GM12874 (cell line): ENCODE results near the gene FIGNL1.

Experiments
- TF ChIP-seq, protein P1 (sequence below): IDR thresholded peaks from 2 replicates; pipeline ENCODE4 v1.5.1; 2011; ENCODE audit warnings: low read depth, mild to moderate bottlenecking, control low read depth, low read length, moderate library complexity; ENCODE audit not compliant: insufficient read depth

Gene FIGNL1

DNA sequence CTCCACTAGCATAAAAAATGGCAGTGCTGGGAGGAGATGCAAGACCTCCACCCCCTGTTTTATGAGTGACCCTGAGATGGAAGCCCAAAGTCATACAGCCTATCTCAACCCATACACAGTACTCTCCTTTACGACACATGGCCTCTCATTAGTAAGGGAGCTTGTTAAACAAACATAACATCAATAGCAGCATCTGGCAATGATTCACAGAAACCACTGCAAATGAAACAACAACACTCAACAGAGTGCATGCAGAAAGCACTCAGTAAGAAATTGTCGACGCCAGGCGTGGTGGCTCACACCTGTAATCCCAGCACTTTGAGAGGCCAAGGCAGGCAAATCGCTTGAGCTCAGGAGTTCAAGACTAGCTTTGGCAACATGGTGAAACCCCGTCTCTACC, 27.5 kb upstream of the FIGNL1 start:
- TF ChIP-seq, protein P1, sequence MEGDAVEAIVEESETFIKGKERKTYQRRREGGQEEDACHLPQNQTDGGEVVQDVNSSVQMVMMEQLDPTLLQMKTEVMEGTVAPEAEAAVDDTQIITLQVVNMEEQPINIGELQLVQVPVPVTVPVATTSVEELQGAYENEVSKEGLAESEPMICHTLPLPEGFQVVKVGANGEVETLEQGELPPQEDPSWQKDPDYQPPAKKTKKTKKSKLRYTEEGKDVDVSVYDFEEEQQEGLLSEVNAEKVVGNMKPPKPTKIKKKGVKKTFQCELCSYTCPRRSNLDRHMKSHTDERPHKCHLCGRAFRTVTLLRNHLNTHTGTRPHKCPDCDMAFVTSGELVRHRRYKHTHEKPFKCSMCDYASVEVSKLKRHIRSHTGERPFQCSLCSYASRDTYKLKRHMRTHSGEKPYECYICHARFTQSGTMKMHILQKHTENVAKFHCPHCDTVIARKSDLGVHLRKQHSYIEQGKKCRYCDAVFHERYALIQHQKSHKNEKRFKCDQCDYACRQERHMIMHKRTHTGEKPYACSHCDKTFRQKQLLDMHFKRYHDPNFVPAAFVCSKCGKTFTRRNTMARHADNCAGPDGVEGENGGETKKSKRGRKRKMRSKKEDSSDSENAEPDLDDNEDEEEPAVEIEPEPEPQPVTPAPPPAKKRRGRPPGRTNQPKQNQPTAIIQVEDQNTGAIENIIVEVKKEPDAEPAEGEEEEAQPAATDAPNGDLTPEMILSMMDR = no peak

GRCh38 chr7:50476953-50477625, 26.9 kb upstream of the FIGNL1 start:
- TF ChIP-seq, protein P1 = no peak

DNA sequence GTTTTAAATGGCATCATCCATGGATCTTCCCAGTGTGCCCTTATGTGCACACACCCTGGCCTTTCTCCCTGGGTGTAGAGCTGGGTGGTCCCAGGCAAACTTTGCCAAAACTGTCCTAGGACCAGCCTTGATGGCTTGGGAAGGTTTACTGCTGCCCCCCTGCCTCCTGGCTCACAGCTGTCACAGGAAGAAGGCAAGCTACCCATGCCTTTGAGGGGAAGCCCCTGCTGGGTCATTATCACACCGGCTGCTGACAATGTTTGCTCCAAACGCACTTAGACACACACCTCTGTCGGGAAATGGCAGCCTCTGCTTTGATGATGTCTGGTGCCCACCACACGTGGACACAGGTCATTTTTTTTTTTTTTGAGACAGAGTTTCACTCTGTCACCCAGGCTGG, 25.2 kb upstream of the FIGNL1 start:
- TF ChIP-seq, protein P1 = no peak

DNA sequence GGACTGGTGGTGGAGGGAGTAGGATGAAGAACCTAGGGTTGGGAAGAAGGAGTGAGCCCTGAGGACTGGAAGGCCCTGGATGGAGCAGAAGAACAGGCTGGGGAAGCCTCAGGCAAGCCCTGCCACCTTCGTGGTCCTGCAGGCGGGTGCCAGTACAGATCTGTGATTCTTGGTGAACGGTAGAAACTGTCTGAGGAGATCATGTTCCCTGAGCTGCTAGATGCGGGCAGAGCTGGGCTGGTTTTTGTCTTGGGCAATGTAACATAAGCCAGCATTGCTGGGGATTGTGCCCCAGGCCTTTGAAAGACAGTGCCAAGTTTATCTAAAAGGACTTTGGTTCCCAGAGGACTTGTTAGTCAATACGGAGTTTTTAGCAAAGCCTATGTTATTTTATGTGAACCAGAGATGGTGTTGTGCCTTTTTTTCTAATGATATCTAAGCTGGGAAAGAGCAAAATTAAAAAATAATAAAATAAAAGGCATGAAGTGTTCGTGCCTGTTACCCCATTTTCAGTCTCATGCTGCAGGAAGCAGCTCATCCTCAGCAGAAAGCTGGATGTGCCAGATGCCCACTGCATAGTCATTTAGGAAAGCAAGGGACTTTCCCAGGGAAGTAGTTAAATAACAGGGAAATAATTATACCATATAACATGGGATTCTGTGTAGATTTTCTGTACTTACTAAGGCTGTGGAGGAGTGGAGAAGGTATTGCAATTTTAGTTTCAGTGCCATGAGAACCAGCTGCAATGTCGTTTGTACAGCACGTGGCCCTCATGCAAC, 24.4 kb upstream of the FIGNL1 start:
- TF ChIP-seq, protein P1 = no peak

GRCh38 chr7:50473531-50473930, 23.4 kb upstream of the FIGNL1 start:
- TF ChIP-seq, protein P1 = no peak

- TF ChIP-seq, protein P1 = no peak
Measured at GRCh38 chr7:50472427-50472826, 22.3 kb upstream of the FIGNL1 start.

- TF ChIP-seq, protein P1 = no peak
Measured at GRCh38 chr7:50471970-50472369, 21.8 kb upstream of the FIGNL1 start.
